NB4 (cell line): ENCODE data around the gene EIF4G3.
"Not testable (repeated sequence)": the region's sequence is repeated elsewhere in the genome, so short reads cannot be mapped to it uniquely, and the experiment has no call there.

Experiments used
- DNase-seq: peaks from one replicate; pipeline ENCODE4 v3.0.0; 2010; ENCODE audit warnings: low read depth
- H3K4me3 ChIP-seq: one replicate; pipeline ENCODE4 v1.5.1; 2011; ENCODE audit warnings: mild to moderate bottlenecking, low read depth, low read length, moderate library complexity
- CTCF ChIP-seq: IDR thresholded peaks from one replicate; pipeline ENCODE4 v1.5.1; 2012; ENCODE audit warnings: low read depth, low read length
- MAX ChIP-seq: IDR thresholded peaks from 2 replicates; pipeline ENCODE4 v1.6.1; 2011; ENCODE audit warnings: low read depth, low read length
- MYC ChIP-seq: IDR thresholded peaks from 2 replicates; pipeline ENCODE4 v1.6.1; 2011; ENCODE audit warnings: low read depth, low read length
- POLR2A ChIP-seq: IDR thresholded peaks from 2 replicates; pipeline ENCODE4 v1.6.1; 2011; ENCODE audit warnings: mild to moderate bottlenecking; ENCODE audit not compliant: insufficient read length; ENCODE audit errors: extremely low read depth

The EIF4G3 gene

GRCh38 chr1:20930427-20930826 lies 246.3 kb downstream of the EIF4G3 start:
- TF ChIP-seq CTCF (no peak), MAX (no peak), MYC (no peak), POLR2A (no peak)
- DNase-seq = no peak
- no peak overlapping the region for H3K4me3 ChIP-seq

- peak; percentile 40 for DNase-seq
- no peak for TF ChIP-seq MAX
- no peak for TF ChIP-seq CTCF
- no peak for TF ChIP-seq MYC
- no peak for TF ChIP-seq POLR2A
- no peak overlapping the region for H3K4me3 ChIP-seq
These were observed 248.6 kb downstream of the EIF4G3 start for GRCh38 chr1:20928146-20928545.

- no peak for DNase-seq
- H3K4me3 ChIP-seq = no peak overlapping the region
- no peak for TF ChIP-seq CTCF
- TF ChIP-seq MAX = no peak
These were observed 255.4 kb downstream of the EIF4G3 start for GRCh38 chr1:20921285-20921684.

GRCh38 chr1:20913242-20913641 lies 263.5 kb downstream of the EIF4G3 start:
- TF ChIP-seq MYC = no peak
- TF ChIP-seq CTCF = no peak
- TF ChIP-seq POLR2A = no peak
- no peak for TF ChIP-seq MAX
- DNase-seq = no peak
- H3K4me3 ChIP-seq = no peak overlapping the region

GRCh38 chr1:20907526-20907925 lies 269.2 kb downstream of the EIF4G3 start:
- DNase-seq, H3K4me3 ChIP-seq: not testable (repeated sequence)

- TF ChIP-seq MAX = no peak
- TF ChIP-seq MYC = no peak
- no peak for TF ChIP-seq POLR2A
- no peak for TF ChIP-seq CTCF
- no peak overlapping the region for H3K4me3 ChIP-seq
- DNase-seq = no peak
These were observed 273.3 kb downstream of the EIF4G3 start for GRCh38 chr1:20903437-20903836.

GRCh38 chr1:20900056-20900455 lies 276.6 kb downstream of the EIF4G3 start:
- H3K4me3 ChIP-seq = no peak overlapping the region
- TF ChIP-seq POLR2A (no peak), MYC (no peak), MAX (no peak), CTCF (no peak)
- DNase-seq = no peak
